Fibroblast of lung (primary cell): ENCODE measurements around the gene HPCAL1. TPM values are rescaled to one million over a fixed set of nuclear protein-coding genes. Genes with fewer than 3 reads are reported as not detected.
A peak's percentile ranks its signal among the peaks of the same experiment; 100 is the strongest.

Experiments used
- DNase-seq, 2 donors: peaks; one replicate each; pipeline versions ENCODE4 v3.0.0 to v3.0.0-alpha.2; 2010; ENCODE audit warnings: low read depth in 2 of 2
- H2AFZ ChIP-seq: 2 replicates; pipeline ENCODE4 v1.5.1; 2012; ENCODE audit warnings: low read length, control low read depth, inconsistent platforms
- H3K27ac ChIP-seq: 2 replicates; pipeline ENCODE4 v1.5.1; 2011; ENCODE audit warnings: low read length, control low read depth; ENCODE audit not compliant: insufficient read depth
- H3K27me3 ChIP-seq: 2 replicates; pipeline ENCODE4 v1.5.1; 2011; ENCODE audit warnings: mild to moderate bottlenecking, low read length; ENCODE audit not compliant: control insufficient read depth, insufficient read depth
- H3K36me3 ChIP-seq: 2 replicates; pipeline ENCODE4 v1.5.1; 2011; ENCODE audit warnings: low read length; ENCODE audit not compliant: control insufficient read depth, insufficient read depth
- H3K4me1 ChIP-seq: 2 replicates; pipeline ENCODE4 v1.5.1; 2011; ENCODE audit warnings: low read length; ENCODE audit not compliant: control insufficient read depth, insufficient read depth; ENCODE audit errors: extremely low read depth
- H3K4me2 ChIP-seq: 2 replicates; pipeline ENCODE4 v1.5.1; 2011; ENCODE audit warnings: low read length, control low read depth; ENCODE audit not compliant: insufficient read depth; ENCODE audit errors: extremely low read depth
- H3K4me3 ChIP-seq, 4 experiments: fragments of 200-600 bp in 1 of 4; sonication (generic) in 1 of 4; replicated peaks in 1 of 4; 2 replicates each; pipeline ENCODE4 v1.5.1; 2011 to 2016; ENCODE audit warnings: low read length in 4 of 4, low read depth in 3 of 4, mild to moderate bottlenecking in 3 of 4, control low read depth in 2 of 4, inconsistent platforms in 1 of 4, mixed read lengths in 1 of 4; ENCODE audit not compliant: insufficient read depth in 1 of 4; ENCODE audit errors: control extremely low read depth in 1 of 4
- H3K79me2 ChIP-seq: 2 replicates; pipeline ENCODE4 v1.5.1; 2012; ENCODE audit warnings: mild to moderate bottlenecking, low read length, inconsistent platforms; ENCODE audit not compliant: control insufficient read depth, insufficient read depth
- H3K9ac ChIP-seq: 2 replicates; pipeline ENCODE4 v1.5.1; 2011; ENCODE audit warnings: mild to moderate bottlenecking, low read length, control low read depth; ENCODE audit not compliant: insufficient read depth
- H3K9me3 ChIP-seq: 2 replicates; pipeline ENCODE4 v1.5.1; 2012; ENCODE audit warnings: low read depth, low read length; ENCODE audit not compliant: control insufficient read depth, insufficient read depth
- H4K20me1 ChIP-seq: 2 replicates; pipeline ENCODE4 v1.5.1; 2011; ENCODE audit warnings: low read length; ENCODE audit not compliant: control insufficient read depth, insufficient read depth; ENCODE audit errors: extremely low read depth
- CTCF ChIP-seq, 2 donors: IDR thresholded peaks in 1 of 2; conservative IDR thresholded peaks in 1 of 2; 1 replicate in 1 of 2; 2 replicates in 1 of 2; pipeline ENCODE4 v1.5.1; 2011 to 2012; ENCODE audit warnings: low read length in 2 of 2, control low read depth in 1 of 2, inconsistent platforms in 1 of 2, low read depth in 1 of 2, mild to moderate bottlenecking in 1 of 2
- EZH2 ChIP-seq: IDR thresholded peaks from 2 replicates; pipeline ENCODE4 v1.5.1; 2012; ENCODE audit warnings: low read length, control low read depth, mild to moderate bottlenecking; ENCODE audit errors: missing control alignments
- polyA plus RNA-seq, 2 donors: library from polyadenylated mRNA; depleted of rRNA in 1 of 2; stranded (reverse) in 1 of 2; unstranded in 1 of 2; fragments of >200 nt; gene quantifications; 2 replicates each; pipeline ENCODE4 v1.2.1, GENCODE V29; 2011 to 2012; ENCODE audit warnings: missing spikeins in 1 of 2
- total RNA-seq: library from RNA; depleted of rRNA; stranded (reverse); fragments of >200 nt; gene quantifications from 2 replicates; pipeline ENCODE4 v1.2.1, GENCODE V29; 2014

HPCAL1 gene
- total and polyA plus RNA-seq, 2 donors (not counting 1 experiment from before 2014, with no cell fraction given): 11.4 to 34.5 TPM

- Histone ChIP-seq H2AFZ (no peak overlapping the region), H3K9me3 (no peaks in the 10 kb centered on the region), H3K9ac (no peak overlapping the region), H3K27ac (no peak overlapping the region), H3K4me1 (peaks cover 9% of the 10 kb centered on the region), H4K20me1 (no peaks in the 10 kb centered on the region), H3K4me2 (no peak overlapping the region), H3K79me2 (no peaks in the 10 kb centered on the region), H3K36me3 (no peaks in the 10 kb centered on the region), H3K4me3 (no peak overlapping the region), H3K27me3 (no peaks in the 10 kb centered on the region)
- no peak for DNase-seq
- TF ChIP-seq EZH2 (no peak), CTCF (conservative IDR thresholded peaks at IDR 0.05 in 1 of 2, IDR thresholded peaks at IDR 0.05 in 1 of 2; ENCODE audit: low read depth in 1 of 2, low read length in 2 of 2) (no peak)
Measured at GRCh38 chr2:10277293-10278028, 25.2 kb upstream of the HPCAL1 start.

DNA sequence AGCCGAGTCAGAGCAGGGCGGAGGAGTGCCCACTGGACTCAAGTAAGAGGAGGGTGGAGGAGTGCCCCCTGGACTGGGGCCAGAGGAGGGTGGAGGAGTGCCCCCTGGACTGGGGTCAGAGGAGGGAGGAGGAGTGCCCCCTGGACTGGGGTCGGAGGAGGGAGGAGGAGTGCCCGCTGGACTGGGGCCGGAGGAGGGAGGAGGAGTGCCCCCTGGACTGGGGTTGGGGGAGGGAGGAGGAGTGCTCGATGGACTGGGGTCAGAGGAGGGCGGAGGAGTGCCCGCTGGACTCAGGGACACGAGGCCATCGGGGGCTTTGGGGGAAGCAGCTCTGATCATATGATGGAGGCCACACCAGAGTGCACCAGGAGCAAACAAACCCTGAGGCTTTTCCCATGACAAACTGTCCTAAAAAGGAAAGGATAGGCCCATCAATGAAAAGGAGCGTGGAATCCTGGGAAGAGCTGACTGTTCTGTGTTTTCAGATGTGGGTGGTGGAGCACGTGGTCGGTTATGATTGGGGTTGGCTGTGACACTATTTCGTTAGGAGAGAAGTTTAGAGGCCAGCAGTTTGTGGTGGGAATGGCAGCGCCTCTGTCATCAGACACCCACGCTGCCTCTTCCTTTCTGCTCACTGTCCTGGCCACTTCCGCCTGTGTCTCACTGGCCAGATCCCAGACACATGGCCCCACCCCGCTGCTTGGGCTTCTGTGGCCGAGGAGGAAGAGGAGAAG lies 24.5 kb upstream of the HPCAL1 start:
- H2AFZ ChIP-seq: peak overlapping the region; percentile 10
- H3K4me3 ChIP-seq: no peak overlapping the region
- no peak overlapping the region for H3K4me2 ChIP-seq

More for the DNA sequence above, 24.5 kb upstream of the HPCAL1 start:
- TF ChIP-seq CTCF (conservative IDR thresholded peaks at IDR 0.05 in 1 of 2, IDR thresholded peaks at IDR 0.05 in 1 of 2; ENCODE audit: low read depth in 1 of 2, low read length in 2 of 2): no peak
- TF ChIP-seq EZH2: no peak
- no peak overlapping the region for H3K9ac ChIP-seq
- H3K36me3 ChIP-seq: no peaks in the 10 kb centered on the region
- no peaks in the 10 kb centered on the region for H4K20me1 ChIP-seq
- peaks cover 15% of the 10 kb centered on the region for H3K4me1 ChIP-seq
- no peaks in the 10 kb centered on the region for H3K9me3 ChIP-seq
- H3K27ac ChIP-seq: no peak overlapping the region
- H3K27me3 ChIP-seq: no peaks in the 10 kb centered on the region
- peak; percentile 46 to 84 for DNase-seq
- H3K79me2 ChIP-seq: no peaks in the 10 kb centered on the region
